Stomach (tissue), 4 donors: ENCODE data around the gene LITAF.

ENCODE experiments used
- CTCF ChIP-seq, 7 experiments: fragments of 450-650 bp in 4 of 7; fragments of 200-600 bp in 3 of 7; sonication (generic) in 3 of 7; IDR thresholded peaks; one replicate each; pipeline ENCODE4 v1.5.1; 2016 to 2019; ENCODE audit warnings: antibody characterized with exemption in 7 of 7, control low read depth in 2 of 7, mild to moderate bottlenecking in 1 of 7
- EP300 ChIP-seq: sonication (generic); formaldehyde crosslinking; IDR thresholded peaks from one replicate; pipeline ENCODE4 v1.6.1; 2017; ENCODE audit warnings: antibody characterized with exemption
- POLR2A ChIP-seq, 4 donors: fragments of 450-650 bp; IDR thresholded peaks; one replicate each; pipeline ENCODE4 v1.6.1; 2016; ENCODE audit warnings: antibody characterized with exemption in 4 of 4, control low read depth in 2 of 4, mild to moderate bottlenecking in 1 of 4, moderate library complexity in 1 of 4

- TF ChIP-seq CTCF (IDR thresholded peaks at IDR 0.05) (no peak), POLR2A (IDR thresholded peaks at IDR 0.05) (no peak), EP300 (no peak)
Measured at GRCh38 chr16:11506741-11507305, 79.9 kb downstream of the LITAF start.
